ENCODE measurements around the gene CBFA2T2.
"Not testable (repeated sequence)": the region's sequence is repeated elsewhere in the genome, so short reads cannot be mapped to it uniquely, and the experiment has no call there.

The CBFA2T2 gene

DNA sequence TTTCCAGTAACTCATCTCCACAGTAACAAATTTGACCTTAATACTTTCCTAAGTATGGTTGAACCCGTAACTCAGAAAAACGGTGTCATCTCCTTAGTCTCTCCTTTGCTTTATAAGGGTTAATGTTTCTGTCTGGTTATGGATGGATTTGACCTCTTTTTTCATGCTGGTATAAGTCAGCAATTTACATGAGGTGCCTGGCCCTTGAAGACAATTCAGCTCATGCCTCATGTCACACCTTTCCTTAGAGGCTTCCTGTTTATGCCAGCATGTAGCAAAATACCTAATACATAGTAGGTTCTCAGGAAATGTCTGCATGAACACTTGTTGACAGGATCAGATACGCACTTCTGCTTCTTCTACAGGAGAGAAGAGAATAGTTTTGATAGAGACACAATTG, 134.5 kb downstream of the CBFA2T2 start:
- ChIA-PET CTCF (no interaction called here), POLR2A (no interaction called here)
- TF ChIP-seq, protein P1, sequence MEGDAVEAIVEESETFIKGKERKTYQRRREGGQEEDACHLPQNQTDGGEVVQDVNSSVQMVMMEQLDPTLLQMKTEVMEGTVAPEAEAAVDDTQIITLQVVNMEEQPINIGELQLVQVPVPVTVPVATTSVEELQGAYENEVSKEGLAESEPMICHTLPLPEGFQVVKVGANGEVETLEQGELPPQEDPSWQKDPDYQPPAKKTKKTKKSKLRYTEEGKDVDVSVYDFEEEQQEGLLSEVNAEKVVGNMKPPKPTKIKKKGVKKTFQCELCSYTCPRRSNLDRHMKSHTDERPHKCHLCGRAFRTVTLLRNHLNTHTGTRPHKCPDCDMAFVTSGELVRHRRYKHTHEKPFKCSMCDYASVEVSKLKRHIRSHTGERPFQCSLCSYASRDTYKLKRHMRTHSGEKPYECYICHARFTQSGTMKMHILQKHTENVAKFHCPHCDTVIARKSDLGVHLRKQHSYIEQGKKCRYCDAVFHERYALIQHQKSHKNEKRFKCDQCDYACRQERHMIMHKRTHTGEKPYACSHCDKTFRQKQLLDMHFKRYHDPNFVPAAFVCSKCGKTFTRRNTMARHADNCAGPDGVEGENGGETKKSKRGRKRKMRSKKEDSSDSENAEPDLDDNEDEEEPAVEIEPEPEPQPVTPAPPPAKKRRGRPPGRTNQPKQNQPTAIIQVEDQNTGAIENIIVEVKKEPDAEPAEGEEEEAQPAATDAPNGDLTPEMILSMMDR (IDR thresholded peaks at IDR 0.05; ENCODE audit: control extremely low read depth, extremely low read depth, low read depth, missing control alignments) = no peak
- DNase-seq (ENCODE audit: extremely low spot score) = no peak

DNA sequence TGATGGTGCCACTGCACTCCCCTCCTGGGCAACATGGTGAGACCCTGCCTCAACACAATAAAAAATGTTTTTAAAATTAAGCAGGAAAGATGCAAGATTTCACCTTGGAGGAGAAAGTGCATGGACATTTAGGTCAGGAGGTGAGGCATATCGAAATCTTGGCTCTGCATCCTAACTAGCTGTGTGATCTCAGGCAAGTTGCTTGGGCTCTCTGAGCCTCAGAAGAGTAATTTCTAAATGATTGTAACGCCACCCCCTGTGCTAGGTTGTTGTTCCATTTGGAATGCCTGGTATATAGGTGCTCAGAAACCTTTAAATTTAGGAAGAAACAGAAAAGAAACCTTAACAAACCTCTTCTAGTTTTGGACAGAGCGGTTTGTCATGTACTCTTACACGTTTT, 136.3 kb downstream of the CBFA2T2 start:
- ChIA-PET POLR2A (no interaction called here), CTCF (interaction anchor here (0.9 to 1.5 kb wide), 2 partner anchors 17 to 39 kb away, joined by 3 to 4 read pairs; no protein-coding TSS in a partner anchor)
- TF ChIP-seq, protein P1 (IDR thresholded peaks at IDR 0.05; ENCODE audit: control extremely low read depth, extremely low read depth, low read depth, missing control alignments) = no peak
- DNase-seq (ENCODE audit: extremely low spot score) = no peak

DNA sequence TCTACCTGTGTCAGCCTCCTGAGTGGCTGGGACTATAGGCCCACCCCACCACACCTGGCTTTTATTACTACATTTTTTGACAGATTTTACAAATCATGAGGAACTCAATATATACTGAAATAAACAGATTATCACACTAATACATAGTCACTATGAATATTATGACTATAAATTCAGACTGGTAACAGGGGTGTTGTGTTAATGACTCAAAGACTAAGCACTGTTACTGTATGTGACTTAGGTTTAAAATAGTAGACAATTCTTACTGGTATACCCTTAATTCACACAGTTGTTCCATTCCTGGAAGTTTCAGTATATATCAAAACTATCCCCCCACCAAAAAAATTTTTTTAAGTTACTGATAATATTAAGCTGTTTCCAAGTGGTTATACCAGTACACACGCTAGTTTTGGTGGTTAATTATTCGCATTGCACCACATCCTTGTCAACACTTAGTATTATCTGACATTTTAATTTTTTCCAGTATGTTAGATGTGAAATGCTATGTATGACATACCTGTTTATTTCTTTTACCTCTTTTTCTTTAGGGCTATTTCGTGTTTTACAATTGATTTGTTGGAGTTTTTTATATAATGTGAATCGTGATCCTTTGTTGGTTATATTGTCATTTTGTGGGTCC, 137.8 kb downstream of the CBFA2T2 start:
- DNase-seq (ENCODE audit: extremely low spot score) = no peak
- ChIA-PET POLR2A (no interaction called here), CTCF (no interaction called here)
- TF ChIP-seq, protein P1 (IDR thresholded peaks at IDR 0.05; ENCODE audit: control extremely low read depth, extremely low read depth, low read depth, missing control alignments) = no peak

DNA sequence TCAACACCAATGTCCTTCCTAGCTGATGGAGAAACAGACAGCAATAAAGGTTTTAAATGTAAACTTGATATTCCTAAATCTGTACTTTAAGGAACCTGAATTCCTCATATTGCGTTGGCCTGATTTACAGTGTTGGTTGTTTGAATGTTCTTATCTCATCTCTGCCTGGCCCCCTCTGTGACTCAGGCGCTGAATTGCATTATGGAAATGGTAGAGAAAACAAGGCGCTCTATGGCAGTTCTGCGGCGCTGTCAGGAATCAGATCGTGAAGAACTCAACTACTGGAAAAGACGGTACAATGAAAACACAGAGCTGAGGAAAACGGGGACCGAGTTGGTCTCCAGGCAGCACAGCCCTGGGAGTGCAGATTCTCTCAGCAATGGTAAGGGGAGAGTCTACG, 139.6 kb downstream of the CBFA2T2 start:
- DNase-seq (ENCODE audit: extremely low spot score) = no peak
- CTCF ChIA-PET = no interaction called here
- TF ChIP-seq, protein P1 (IDR thresholded peaks at IDR 0.05; ENCODE audit: control extremely low read depth, extremely low read depth, low read depth, missing control alignments) = no peak
- POLR2A ChIA-PET = no interaction called here

DNA sequence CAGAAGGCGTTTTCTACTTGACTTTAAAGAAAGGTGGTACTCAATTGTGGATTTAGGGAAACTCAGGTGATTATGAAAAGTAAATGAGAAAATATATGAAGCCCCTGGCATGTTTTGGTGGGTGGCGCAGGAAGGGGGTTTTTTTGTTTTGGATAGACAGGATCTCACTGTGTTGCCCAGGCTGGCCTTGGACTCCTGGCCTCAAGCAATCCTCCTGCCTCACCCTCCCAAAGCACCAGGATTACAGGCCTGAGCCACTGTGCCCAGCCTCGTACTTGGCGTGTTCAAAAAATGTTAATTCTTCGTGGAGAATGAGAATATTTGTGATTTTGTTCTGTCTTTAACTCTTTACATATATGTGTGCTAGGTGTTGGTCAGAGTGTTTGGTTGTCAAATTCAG, 140.1 kb downstream of the CBFA2T2 start:
- POLR2A ChIA-PET = no interaction called here
- CTCF ChIA-PET = no interaction called here
- TF ChIP-seq, protein P1 (IDR thresholded peaks at IDR 0.05; ENCODE audit: control extremely low read depth, extremely low read depth, low read depth, missing control alignments) = no peak
- no peak for DNase-seq (ENCODE audit: extremely low spot score)

DNA sequence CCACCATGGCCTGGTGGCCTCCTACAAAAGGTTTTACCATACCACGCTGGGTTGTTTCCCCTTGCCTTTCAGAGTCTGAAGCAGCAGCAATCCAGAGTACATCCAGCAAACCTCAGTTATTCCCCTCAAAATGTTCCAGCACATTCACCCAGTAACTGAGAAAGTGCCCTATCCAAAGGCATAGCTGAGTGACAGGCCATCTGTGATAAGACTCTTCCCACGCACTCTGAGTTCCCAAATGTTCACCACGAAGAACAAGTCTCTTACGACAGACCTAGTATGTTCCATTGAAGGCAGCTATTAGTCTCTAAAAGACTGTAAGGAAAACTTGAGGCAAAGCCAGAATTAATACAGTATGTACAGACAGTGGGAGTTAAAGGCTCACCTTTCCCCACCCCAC, 140.6 kb downstream of the CBFA2T2 start:
- TF ChIP-seq, protein P1 (IDR thresholded peaks at IDR 0.05; ENCODE audit: control extremely low read depth, extremely low read depth, low read depth, missing control alignments) = no peak
- ChIA-PET CTCF (interaction anchor here (1.3 to 1.8 kb wide), 2 partner anchors 8 to 11 kb away, joined by 3 to 7 read pairs; no protein-coding TSS in a partner anchor), POLR2A (no interaction called here)
- no peak for DNase-seq (ENCODE audit: extremely low spot score)

DNA sequence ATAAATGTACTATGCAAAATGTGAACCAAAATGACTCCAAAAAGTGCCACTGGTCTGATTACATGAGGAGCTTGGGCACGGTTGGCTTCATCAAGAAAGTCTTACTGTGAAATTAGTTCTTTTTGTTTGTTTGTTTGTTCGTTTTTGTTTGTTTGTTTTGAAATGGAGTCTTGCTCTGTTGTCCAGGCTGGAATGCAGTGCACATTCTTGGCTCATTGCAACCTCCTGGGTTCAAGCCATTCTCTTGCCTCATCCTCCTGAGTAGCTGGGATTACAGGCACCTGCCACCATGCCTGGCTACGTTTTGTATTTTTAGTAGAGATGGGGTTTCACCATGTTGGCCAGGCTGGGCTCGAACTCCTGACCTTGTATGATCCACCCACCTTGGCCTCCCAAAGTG, 142.0 kb downstream of the CBFA2T2 start:
- POLR2A ChIA-PET; DNase-seq (ENCODE audit: extremely low spot score): not testable (repeated sequence)
- CTCF ChIA-PET = interaction anchor here (0.6 to 1.8 kb wide), 3 partner anchors 9 to 15 kb away, joined by 3 to 7 read pairs (median 3); no protein-coding TSS in a partner anchor

Data from GM10248 (cell line).